ENCODE data around the gene LGALS3BP.

GRCh38 chr17:78999056-78999768 is 19.5 kb upstream of the LGALS3BP start:
- TF ChIP-seq FOSL1 (IDR thresholded peaks at IDR 0.05; ENCODE audit: insufficient read depth, low read depth, low read length), result no peak
- TF ChIP-seq TCF12 (IDR thresholded peaks at IDR 0.05; ENCODE audit: low read depth, low read length), result no peak

All from H1 (cell line).